ENCODE data around the gene SLC6A16. TPM values are rescaled to one million over a fixed set of nuclear protein-coding genes. Genes with fewer than 3 reads are reported as not detected.
"Not testable (repeated sequence)": the region's sequence is repeated elsewhere in the genome, so short reads cannot be mapped to it uniquely, and the experiment has no call there.

SLC6A16 gene
- total RNA-seq, 1 donor from 2014 or later, result 5.0 TPM

DNA sequence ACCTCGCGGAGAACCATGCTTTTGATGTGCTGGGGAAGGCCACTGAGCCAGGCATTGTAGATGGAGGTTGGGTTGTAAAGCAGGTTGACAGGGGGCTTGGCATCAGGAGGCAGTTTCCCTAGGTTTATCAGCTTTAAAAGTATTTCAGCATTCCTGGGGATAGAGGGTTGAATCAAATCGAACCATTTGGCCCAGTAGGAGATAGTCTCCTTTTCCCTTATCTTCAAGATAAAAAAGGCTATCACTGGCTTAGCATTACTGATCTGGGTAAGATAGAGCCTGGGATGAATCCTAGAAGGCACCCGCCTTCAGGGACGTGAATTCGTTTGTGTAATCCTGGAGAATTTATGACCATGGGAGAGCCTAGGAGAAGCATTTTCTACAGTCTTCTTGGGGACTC is 30.6 kb downstream of the SLC6A16 start:
- H3F3A ChIP-seq (ENCODE audit: low read depth), result no peaks in the 10 kb centered on the region
- Mint-ChIP-seq H3K36me3 (peaks cover 5% of the 10 kb centered on the region), H3K9me3 (peaks cover 1% of the 10 kb centered on the region), H3K27me3 (ENCODE audit: insufficient read depth, low read depth) (no peaks in the 10 kb centered on the region), H3K4me3 (no peak overlapping the region), H3K27ac (no peak overlapping the region), H3K4me1 (no peaks in the 10 kb centered on the region)
- no peak overlapping the region for H2AFZ ChIP-seq (replicated peaks)
- no peaks in the 10 kb centered on the region for H3K36me3 ChIP-seq
- H3K9me3 ChIP-seq (ENCODE audit: low read depth), result no peaks in the 10 kb centered on the region
- H3K9ac ChIP-seq, result no peak overlapping the region
- H3K4me3 ChIP-seq, result no peak overlapping the region
- no peak overlapping the region for H3K4me2 ChIP-seq
- H4K20me1 ChIP-seq (ENCODE audit: low read depth), result no peaks in the 10 kb centered on the region
- H3K4me1 ChIP-seq, result no peaks in the 10 kb centered on the region
- no peaks in the 10 kb centered on the region for H3K79me2 ChIP-seq (ENCODE audit: low read depth)
- no peak for DNase-seq (ENCODE audit: low spot score)
- H3K27ac ChIP-seq, result no peak overlapping the region
- TF ChIP-seq EZH2phosphoT487 (IDR thresholded peaks at IDR 0.05), result no peak
- H3K27me3 ChIP-seq, result no peaks in the 10 kb centered on the region

DNA sequence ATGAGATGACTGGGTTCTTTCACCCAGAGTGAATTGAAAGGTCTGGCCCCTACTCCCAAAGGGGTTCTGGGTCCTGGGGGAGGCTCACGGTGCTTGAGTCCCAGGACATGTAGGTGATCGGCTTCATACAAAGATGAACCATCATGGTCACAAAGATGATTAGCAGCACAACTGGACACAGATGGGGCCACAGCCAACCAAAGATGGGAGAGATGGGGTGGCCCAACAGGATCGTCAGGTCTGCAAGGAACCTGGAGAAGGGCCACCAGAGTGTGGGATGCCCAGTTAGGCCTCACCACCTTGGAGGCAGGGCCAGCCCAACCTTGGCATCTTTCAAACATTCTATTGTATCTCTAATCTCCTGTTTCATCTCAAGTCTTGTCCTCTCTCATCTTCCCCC is 34.5 kb downstream of the SLC6A16 start:
- Histone ChIP-seq H3K9me3 (ENCODE audit: low read depth) (no peaks in the 10 kb centered on the region), H3K9ac (no peak overlapping the region), H3F3A (ENCODE audit: low read depth) (no peaks in the 10 kb centered on the region), H3K27ac (no peak overlapping the region), H3K4me2 (no peak overlapping the region), H3K27me3 (no peaks in the 10 kb centered on the region), H4K20me1 (ENCODE audit: low read depth) (no peaks in the 10 kb centered on the region), H3K79me2 (ENCODE audit: low read depth) (no peaks in the 10 kb centered on the region), H3K36me3 (no peaks in the 10 kb centered on the region), H3K4me3 (no peak overlapping the region), H2AFZ (replicated peaks) (no peak overlapping the region), H3K4me1 (no peaks in the 10 kb centered on the region)
- DNase-seq (ENCODE audit: low spot score), result no peak
- H3K4me3 Mint-ChIP-seq, result no peak overlapping the region
- no peaks in the 10 kb centered on the region for H3K4me1 Mint-ChIP-seq
- H3K27me3 Mint-ChIP-seq (ENCODE audit: insufficient read depth, low read depth), result peaks cover 4% of the 10 kb centered on the region
- H3K36me3 Mint-ChIP-seq, result peaks cover 7% of the 10 kb centered on the region
- H3K27ac Mint-ChIP-seq, result no peak overlapping the region
- peaks cover 12% of the 10 kb centered on the region for H3K9me3 Mint-ChIP-seq
- TF ChIP-seq, protein P1, sequence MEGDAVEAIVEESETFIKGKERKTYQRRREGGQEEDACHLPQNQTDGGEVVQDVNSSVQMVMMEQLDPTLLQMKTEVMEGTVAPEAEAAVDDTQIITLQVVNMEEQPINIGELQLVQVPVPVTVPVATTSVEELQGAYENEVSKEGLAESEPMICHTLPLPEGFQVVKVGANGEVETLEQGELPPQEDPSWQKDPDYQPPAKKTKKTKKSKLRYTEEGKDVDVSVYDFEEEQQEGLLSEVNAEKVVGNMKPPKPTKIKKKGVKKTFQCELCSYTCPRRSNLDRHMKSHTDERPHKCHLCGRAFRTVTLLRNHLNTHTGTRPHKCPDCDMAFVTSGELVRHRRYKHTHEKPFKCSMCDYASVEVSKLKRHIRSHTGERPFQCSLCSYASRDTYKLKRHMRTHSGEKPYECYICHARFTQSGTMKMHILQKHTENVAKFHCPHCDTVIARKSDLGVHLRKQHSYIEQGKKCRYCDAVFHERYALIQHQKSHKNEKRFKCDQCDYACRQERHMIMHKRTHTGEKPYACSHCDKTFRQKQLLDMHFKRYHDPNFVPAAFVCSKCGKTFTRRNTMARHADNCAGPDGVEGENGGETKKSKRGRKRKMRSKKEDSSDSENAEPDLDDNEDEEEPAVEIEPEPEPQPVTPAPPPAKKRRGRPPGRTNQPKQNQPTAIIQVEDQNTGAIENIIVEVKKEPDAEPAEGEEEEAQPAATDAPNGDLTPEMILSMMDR (IDR thresholded peaks at IDR 0.05), result no peak
- TF ChIP-seq EZH2 (IDR thresholded peaks at IDR 0.05) (no peak), EZH2phosphoT487 (IDR thresholded peaks at IDR 0.05) (no peak)

DNA sequence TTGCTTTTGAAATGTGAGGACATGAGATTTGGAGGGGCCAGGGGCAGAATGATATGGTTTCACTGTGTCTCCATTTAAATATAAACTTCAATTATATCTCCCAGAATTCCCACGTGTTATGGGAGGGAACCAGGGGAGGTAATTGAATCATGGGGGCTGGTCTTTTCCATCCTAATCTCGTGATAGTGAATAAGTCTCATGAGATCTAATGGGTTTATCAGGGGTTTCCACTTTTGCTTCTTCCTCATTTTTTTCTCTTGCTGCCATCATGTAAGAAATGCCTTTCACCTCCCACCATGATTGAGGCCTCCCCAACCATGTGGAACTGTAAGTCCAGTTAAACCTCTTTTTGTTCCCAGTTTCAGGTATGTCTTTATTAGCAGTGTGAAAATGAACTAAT is 35.7 kb downstream of the SLC6A16 start:
- H3K4me3 ChIP-seq; H4K20me1 ChIP-seq (ENCODE audit: low read depth); H3K27me3 ChIP-seq; H3K79me2 ChIP-seq (ENCODE audit: low read depth); H3K9ac ChIP-seq; DNase-seq (ENCODE audit: low spot score); H3K4me3 Mint-ChIP-seq; H3K4me1 ChIP-seq; H3K27ac ChIP-seq; H3K4me2 ChIP-seq; H3F3A ChIP-seq (ENCODE audit: low read depth); H3K27me3 Mint-ChIP-seq (ENCODE audit: insufficient read depth, low read depth); H3K36me3 Mint-ChIP-seq; H2AFZ ChIP-seq (replicated peaks); H3K27ac Mint-ChIP-seq; H3K9me3 ChIP-seq (ENCODE audit: low read depth); H3K36me3 ChIP-seq; H3K4me1 Mint-ChIP-seq: not testable (repeated sequence)
- peaks cover 12% of the 10 kb centered on the region for H3K9me3 Mint-ChIP-seq

DNA sequence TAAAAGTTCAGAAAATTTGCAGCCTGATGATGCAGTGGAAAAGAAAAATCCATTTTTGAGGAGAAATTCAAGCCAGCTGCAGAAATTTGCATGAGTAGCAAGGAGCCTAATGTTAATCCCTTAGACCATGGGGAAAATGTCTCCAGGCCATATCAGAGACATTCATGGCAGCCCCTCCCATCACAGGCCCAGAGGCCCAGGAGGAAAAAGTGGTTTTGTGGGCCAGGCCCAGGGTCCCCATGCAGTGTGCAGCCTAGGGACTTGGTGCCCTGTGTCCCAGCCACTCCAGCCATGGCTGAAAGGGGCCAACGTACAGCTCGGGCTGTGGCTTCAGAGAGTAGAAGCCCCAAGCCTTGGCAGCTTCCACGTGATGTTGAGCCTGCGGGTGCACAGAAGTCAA is 36.8 kb downstream of the SLC6A16 start:
- H3K4me1 Mint-ChIP-seq; H3K4me2 ChIP-seq; DNase-seq (ENCODE audit: low spot score); H3K27me3 ChIP-seq; H3K79me2 ChIP-seq (ENCODE audit: low read depth); H2AFZ ChIP-seq (replicated peaks); H3K36me3 ChIP-seq; H3F3A ChIP-seq (ENCODE audit: low read depth); H3K27ac Mint-ChIP-seq; H3K4me3 ChIP-seq; H4K20me1 ChIP-seq (ENCODE audit: low read depth); H3K27me3 Mint-ChIP-seq (ENCODE audit: insufficient read depth, low read depth); H3K27ac ChIP-seq; H3K9me3 ChIP-seq (ENCODE audit: low read depth); H3K4me1 ChIP-seq; H3K36me3 Mint-ChIP-seq; H3K4me3 Mint-ChIP-seq; H3K9ac ChIP-seq: not testable (repeated sequence)
- peaks cover 12% of the 10 kb centered on the region for H3K9me3 Mint-ChIP-seq

DNA sequence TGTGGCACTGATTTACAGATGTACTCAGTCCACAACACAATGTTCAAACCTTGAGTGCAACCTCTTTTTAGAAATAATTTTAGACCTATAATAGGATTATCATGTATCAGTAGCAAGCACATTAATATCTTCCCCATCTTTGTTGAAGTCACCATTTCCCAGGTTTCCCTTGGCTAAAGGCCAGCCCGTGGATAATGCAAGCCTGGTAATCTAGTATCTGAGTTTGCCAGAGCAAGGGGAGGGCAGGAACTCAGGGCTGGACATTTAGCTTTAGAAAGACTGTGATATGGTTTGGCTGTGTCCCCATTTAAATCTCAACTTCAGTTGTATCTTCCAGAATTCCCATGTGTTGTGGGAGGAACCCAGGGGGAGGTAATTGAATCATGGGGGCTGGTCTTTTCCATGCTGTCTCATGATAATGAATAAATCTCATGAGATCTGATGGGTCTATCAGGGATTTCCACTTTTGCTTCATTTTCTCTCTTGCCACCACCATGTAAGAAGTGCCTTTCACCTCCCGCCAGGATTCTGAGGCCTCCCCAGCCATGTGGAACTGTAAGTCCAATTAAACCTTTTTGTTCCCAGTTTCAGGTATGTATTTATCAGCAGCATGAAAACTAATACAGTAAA is 37.7 kb downstream of the SLC6A16 start:
- no peak for DNase-seq (ENCODE audit: low spot score)
- Mint-ChIP-seq H3K9me3 (peaks cover 12% of the 10 kb centered on the region), H3K27ac (no peak overlapping the region), H3K36me3 (peaks cover 2% of the 10 kb centered on the region), H3K4me1 (no peaks in the 10 kb centered on the region), H3K27me3 (ENCODE audit: insufficient read depth, low read depth) (peaks cover 4% of the 10 kb centered on the region), H3K4me3 (no peak overlapping the region)
- Histone ChIP-seq H3K4me2 (no peak overlapping the region), H4K20me1 (ENCODE audit: low read depth) (no peaks in the 10 kb centered on the region), H3K4me1 (no peaks in the 10 kb centered on the region), H3K79me2 (ENCODE audit: low read depth) (no peaks in the 10 kb centered on the region), H2AFZ (replicated peaks) (no peak overlapping the region), H3K9ac (no peak overlapping the region), H3F3A (ENCODE audit: low read depth) (no peaks in the 10 kb centered on the region), H3K27ac (no peak overlapping the region), H3K9me3 (ENCODE audit: low read depth) (no peaks in the 10 kb centered on the region), H3K36me3 (no peaks in the 10 kb centered on the region), H3K27me3 (no peaks in the 10 kb centered on the region), H3K4me3 (no peak overlapping the region)
- TF ChIP-seq, protein P1 (IDR thresholded peaks at IDR 0.05), result no peak
- TF ChIP-seq EZH2 (IDR thresholded peaks at IDR 0.05), result no peak
- TF ChIP-seq EZH2phosphoT487 (IDR thresholded peaks at IDR 0.05), result no peak

Measured in neural progenitor cell (in vitro differentiated cells).